Measurements from ENCODE around the gene DIO3. TPM values are rescaled to one million over a fixed set of nuclear protein-coding genes. Genes with fewer than 3 reads are reported as not detected.

Gene DIO3
- not detected in 2 replicates for total RNA-seq

GRCh38 chr14:101561145-101561896 lies at the start of gene DIO3:
TSS of gene DIO3 (plus strand) at chr14:101561495.

Other genes with a start within 250 kb of the DIO3 start
- 84.7 and 84.8 TPM in 2 replicates for gene PPP2R5C, start 200.2 kb downstream of the DIO3 start, total RNA-seq